GM18868 (cell line): ENCODE measurements around the gene ZNF783.
"Not testable (repeated sequence)": the region's sequence is repeated elsewhere in the genome, so short reads cannot be mapped to it uniquely, and the experiment has no call there.

Experiments used
- ATAC-seq: cut with Tn5 transposase; IDR thresholded peaks from one replicate; pipeline ENCODE4 v1.9.1; 2021; ENCODE audit warnings: mild to moderate bottlenecking, moderate library complexity; ENCODE audit not compliant: unreplicated experiment

The ZNF783 gene

DNA sequence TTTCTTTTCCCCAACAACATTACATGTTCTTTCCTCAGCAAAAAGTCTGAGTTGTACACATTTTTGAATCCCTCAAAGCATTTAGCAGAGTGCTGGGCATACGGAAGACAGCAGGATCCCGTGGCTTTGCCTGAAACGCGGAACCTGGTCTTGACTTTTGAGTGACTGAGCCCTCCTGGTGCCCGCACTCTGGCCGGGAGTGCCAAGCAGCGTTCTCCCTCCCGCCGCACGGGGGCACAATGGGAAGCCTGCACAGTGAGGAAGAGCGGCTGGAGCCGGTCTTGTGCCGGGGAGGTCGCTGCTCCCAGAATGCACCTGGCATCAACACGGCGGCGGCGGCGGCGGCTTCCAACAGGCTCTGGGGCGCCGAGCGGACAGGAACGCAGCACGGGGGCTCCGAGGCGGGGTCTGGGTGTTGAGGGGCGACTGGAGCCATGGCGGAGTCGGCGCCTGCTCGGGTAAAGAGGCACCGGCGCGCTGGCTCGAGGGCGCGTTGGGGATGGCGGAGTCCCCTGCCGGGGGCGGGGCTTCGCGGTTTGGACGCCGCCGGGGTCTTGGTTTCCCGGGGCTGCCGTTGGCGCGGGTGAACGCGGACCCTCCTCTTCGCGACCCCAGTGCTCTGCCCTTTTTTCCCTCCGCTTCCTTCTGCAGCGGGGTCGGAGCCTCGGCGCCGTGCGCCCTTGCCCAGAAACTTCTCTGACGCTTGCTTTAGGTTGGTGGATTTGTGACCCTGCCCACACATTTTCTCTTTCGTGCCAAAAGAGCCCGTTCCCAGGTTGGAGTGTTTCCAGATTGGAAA is 22.5 kb upstream of the ZNF783 start, which contains the start of gene ZNF212:
Gene ZNF212 (plus strand): TSS at position 307 of the 799 bp plus-strand sequence. CDS start 128 bp downstream, at position 435.
- ATAC-seq: peak; percentile 99

DNA sequence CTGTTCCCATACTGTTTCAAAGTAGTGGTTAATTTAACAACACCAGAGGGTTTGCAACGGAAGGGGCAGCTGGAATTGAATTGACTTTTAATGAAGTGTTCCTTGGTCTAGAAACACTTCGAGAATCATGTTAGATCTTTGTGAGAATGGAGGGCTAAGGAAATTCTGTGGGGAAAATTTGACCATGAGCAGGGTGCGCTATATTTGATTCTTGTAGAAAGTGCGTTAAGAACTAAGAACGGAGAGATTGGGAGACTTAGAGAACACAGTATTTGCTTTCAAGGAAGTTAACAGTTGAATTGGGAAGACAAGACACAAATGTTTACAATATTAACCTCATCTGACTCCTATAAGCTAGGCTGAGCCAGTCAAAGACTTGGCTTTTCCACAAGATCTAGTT is 21.4 kb upstream of the ZNF783 start:
- ATAC-seq: no peak

DNA sequence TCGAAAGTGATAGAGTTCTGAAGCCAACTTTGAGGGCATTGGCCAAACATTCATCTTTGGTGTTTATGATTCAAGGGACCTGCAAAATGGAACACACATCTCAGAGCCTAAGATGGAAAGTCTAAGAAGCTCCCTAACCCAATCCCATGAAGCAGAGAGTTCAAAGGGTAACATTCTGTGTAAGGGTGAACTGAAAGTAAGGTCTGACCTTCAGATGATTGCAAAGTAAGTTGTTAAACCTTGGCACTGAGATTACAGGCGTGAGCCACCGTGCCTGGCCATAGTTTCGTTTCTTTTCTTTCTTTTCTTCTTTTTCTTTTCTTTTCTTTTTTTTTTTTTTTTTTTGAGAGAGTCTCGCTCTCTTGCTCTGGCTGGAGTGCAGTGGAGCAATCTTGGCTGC is 20.3 kb upstream of the ZNF783 start:
- ATAC-seq: no peak

DNA sequence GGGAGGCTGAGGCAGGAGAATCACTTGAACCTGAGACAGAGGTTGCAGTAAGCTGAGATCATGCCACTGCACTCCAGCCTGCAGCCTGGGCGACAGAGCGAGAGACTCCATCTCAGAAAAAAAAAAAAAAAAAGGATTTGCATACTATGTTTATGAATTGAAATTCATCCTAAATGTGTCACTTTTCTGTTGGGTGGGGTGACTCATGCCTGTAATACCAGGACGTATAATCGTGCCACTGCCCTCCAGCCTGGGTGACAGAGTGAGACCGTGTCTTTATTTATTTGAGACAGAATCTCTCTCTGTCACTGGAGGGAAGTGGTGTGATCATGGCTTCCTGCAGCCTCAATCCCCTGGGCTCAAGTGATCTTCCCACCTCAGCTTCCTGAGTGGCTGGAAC is 16.8 kb upstream of the ZNF783 start:
- ATAC-seq: peak; percentile 64

DNA sequence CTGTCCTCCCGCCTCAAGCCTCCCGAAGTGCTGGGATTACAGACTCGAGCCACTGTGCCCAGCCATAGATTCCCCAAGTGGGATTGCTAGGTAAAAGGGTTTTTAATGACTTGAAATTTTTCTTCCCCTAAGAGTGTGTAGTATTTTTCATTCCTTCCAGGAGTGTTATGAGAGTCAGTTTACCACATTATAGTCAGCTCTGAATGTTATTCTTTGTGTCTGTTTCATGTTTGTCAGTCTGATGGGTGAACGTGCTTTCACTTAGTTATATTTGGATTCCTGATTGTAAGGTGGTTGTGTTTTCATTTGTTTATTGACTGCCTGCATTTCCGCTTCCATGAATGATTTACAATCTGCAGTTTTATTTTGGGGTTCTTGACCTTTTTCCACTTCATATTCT is 16.3 kb upstream of the ZNF783 start:
- ATAC-seq: peak; percentile 22

DNA sequence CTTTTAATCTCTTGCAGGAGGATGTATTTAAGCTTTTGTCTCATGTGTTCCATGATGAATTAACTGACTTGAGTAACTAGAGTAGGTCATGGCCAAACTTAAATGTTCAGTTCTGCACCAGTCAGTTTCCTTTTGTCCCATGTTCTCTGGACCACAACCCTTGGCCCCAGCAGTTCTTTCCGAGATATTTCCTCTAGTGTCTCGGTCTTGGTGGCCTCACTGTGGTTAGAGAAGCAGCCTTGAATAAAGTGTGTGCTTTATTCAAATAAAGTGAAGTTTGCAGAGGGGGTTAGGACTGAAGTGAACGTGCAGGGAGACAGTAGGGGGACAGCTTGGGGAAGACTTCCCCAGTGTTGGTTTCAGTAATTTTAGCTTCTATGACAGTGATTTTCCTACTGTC is 13.2 kb upstream of the ZNF783 start:
- peak; percentile 43 for ATAC-seq

DNA sequence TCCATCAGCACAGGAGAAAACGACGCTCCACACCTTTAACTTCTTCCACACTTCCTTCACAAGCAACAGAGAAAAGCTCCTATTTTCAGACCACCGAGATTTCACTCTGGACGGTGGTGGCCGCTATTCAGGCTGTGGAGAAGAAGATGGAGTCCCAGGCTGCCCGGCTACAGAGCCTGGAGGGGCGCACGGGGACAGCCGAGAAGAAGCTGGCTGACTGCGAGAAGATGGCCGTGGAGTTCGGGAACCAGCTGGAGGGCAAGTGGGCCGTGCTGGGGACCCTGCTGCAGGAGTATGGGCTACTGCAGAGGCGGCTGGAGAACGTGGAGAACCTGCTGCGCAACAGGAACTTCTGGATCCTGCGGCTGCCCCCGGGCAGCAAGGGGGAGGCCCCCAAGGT is 11.8 kb upstream of the ZNF783 start:
- not testable (repeated sequence) for ATAC-seq

DNA sequence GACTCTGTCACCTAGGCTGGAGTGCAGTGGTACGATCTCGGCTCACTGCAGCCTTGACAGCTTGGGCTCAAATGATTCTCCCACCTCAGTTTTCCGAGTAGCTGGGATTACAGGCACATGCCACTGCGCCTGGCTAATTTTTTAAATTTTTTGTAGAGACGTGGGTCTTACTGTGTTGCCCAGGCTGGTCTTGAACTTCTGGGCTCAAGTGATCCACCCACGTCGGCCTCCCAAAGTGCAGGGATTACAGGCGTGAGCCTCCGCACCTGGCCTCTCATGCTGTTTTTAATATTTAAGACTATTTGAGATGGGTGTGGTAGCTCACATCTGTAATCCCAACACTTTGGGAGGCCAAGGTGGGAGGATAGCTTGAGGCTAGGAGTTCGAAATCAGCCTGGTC is 10.5 kb upstream of the ZNF783 start:
- ATAC-seq: not testable (repeated sequence)

DNA sequence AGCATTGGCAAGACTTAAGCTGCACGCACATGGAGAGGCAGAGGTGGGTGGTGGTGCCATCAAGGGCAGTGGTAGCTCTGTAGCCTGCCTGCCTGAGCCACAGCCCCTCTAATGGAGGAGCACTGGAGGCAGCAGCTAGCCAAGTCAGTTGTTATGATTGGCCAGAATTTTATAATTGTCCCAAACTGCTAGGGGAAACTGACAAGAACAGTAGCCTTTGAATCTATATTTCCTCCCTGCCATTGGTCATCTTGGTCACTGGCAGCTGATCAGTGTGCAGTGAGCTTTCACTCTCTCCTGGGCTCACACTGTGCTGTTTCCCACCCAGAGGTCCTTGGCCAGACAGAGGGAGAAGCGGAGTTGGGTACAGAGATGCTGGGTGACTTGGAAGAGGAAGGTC is 9.6 kb upstream of the ZNF783 start:
- no peak for ATAC-seq

DNA sequence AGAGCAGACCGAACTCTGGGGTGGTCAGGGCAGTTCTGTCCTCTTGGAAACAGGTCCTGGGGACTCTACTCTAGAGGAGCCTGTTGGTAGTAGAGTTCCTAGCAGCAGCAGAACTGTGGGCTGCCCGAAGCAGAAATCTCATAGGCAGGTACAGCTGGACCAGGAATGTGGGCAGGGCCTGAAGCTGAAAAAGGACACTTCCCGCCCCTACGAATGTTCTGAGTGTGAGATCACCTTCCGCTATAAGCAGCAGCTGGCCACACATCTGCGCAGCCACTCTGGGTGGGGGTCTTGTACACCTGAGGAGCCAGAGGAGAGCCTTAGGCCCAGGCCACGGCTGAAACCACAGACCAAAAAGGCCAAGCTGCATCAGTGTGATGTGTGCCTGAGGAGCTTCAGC is 8.3 kb upstream of the ZNF783 start:
- no peak for ATAC-seq

DNA sequence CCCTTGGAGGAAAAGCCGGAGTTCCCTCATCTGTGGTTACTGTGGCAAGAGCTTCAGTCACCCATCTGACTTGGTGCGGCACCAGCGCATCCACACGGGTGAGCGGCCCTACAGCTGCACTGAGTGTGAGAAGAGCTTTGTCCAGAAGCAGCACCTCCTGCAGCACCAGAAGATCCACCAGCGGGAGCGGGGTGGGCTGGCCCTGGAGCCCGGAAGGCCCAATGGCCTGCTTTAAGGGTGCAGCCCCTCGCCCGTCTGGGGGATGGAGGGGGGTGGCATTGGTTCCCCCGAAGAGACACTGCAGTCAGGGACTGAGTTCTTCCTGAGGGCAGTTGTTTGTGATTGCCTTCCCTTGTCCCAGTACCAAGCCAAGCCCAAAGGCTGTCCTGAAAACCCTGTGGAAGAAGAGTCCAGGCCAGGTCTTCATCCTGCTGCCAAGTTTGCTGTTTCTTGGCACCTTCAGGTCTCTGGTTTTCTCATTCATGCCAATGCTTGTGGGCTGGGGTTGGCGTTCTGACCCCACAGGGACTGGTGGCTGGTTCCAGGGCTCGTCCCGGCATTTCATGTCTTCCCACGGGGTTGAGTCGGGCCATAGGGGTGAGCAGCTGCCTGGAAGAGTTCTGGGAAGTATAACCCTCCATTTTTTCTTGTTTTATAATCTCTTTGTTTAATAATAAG is 7.7 kb upstream of the ZNF783 start:
- ATAC-seq: no peak

DNA sequence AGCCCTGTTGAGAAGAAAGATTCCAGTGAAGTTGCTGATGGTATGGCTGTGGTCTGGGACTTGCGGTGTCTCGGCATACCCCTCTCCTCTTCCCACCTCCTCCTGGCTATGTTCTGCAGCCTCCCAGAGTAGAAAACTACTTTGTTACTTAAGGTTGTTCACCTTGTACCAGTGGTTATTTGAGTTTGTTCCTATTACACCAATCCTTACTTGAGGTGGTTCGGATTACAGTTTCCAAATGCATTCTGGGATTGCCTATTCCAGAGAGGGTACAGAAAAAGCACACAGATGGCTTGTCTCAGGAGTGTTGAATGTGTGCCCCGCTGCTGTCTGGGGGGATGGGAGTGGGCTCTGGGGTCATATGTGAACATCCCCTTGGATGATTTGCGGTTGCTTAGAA is 6.8 kb upstream of the ZNF783 start:
- no peak for ATAC-seq

DNA sequence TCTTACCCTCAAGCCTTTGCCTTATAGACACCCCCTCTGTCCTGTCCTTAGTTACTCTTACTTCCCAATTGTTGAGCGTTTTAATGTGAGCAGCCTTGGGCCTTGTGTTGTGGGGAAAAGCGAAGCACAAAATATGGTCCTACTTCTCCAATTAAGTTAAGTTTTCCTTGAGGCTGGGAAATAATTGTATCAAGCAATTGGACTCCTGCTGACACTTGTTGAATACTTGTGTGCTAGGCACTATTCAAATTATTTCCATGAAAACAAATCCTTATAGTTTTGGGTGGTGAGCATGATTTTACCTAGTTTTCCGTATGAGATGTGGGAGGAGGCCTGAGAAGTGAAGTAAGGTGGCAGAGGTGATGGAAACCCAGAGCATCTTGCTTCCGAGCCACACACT is 5.4 kb upstream of the ZNF783 start:
- ATAC-seq: no peak

DNA sequence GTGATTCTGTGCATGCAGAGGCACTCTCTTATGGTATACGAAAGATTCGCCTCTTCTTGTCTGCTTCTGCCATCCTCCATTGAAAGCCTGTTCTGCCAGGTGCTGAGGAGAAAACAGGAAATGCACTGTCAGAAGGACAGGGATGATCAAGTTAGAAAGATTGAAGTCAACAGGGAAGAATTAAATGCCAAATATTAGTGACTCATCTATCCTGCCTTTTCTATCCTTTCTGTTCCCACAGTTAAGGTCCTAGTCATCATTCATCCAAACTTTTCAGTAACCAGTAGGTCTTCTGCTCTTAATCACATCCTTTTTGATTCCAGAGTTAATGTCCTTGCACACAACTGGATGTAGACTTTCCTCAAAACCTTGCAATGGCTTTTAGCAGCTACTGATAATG is 4.8 kb upstream of the ZNF783 start:
- no peak for ATAC-seq

DNA sequence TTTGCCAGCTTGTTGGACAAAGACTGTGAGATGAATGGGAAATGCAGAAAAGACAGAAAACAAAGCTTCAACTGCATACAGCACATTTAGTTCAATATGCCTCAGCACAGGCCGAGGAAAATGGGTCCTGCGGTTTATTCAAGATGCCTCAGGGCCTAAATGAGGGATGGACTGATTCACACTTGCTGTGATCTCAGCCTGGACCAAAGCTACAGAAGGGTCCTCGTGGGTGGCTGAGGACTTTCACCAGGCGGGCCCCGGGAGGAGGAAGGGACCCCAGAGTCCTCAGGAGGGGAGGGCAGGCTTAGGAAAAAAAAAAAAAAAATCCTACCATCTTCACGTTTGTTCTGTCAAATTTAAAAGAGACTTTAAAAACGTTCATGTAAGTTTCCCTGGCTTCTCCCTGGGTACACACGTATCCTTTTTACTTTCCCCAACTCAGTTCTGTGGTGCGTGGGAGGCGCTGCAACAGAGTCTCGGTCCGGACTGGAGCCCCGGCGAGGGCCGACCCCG is 624 bp upstream of the ZNF783 start:
- ATAC-seq: peak; percentile 6

DNA sequence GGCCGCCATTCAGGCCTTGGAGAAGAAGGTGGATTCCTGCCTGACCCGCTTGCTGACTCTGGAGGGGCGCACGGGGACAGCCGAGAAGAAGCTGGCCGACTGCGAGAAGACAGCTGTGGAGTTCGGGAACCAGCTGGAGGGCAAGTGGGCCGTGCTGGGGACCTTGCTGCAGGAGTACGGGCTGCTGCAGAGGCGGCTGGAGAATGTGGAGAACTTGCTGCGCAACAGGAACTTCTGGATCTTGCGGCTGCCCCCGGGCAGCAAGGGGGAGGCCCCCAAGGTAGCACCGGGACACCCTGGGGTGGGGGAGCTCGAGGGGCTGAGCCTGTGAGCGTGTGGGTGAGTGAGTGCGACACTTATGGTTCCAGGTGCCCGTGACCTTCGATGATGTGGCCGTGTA is 4.5 kb downstream of the ZNF783 start:
- no peak for ATAC-seq

DNA sequence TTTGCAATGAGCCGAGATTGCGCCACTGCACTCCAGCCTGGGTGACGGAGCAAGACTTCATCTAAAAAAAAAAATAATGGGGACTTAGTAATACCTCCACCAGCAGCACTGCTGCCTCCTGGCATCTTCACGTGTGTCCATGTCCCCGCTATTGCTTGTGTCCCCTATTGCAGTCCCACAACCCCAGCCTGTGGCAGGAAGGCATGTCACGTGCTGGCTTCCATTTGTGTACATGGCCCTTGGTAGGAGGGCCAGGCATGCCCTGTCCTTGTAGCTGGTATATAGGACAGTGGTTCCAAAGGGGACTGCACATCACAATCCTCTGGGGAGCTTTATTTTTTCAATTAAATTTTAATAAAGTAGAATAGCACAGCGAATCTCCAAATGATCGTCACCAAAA is 5.7 kb downstream of the ZNF783 start:
- ATAC-seq: no peak

DNA sequence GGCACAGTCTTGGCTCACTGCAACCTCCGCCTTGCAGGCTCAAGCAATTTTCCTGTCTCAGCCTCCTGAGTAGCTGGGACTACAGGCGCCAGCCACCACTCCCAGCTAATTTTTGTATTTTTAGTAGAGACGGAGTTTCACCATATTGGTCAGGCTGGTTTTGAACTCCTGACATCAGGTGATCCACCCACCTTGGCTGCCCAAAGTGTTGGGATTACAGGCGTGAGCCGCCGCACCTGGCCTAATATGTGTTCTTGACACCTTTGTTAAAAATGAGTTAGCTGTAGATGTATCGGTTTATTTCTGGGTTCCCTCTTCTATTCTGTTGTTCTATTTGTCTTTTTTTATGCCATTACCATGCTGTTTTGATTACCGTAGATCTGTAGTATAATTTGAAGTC is 12.4 kb downstream of the ZNF783 start:
- ATAC-seq: not testable (repeated sequence)

DNA sequence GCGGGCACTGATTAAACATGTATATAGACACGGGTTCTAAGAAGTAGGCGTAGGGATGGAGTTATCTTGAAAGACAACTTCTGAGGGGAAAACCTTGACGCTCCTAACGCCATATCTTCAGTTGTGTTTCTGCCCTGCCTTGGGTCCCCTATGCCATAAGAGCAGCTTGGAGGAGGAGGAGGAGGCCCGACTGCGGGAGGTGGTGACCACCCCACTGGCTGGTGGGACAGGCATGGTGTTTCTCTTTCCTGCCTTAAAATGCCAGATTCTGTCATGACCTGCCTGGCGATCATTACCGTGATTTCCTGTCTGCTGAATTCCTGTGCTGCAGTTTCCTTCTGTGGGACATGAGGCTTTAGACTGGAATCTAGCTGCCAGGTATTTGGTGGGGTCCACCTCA is 15.9 kb downstream of the ZNF783 start:
- no peak for ATAC-seq

DNA sequence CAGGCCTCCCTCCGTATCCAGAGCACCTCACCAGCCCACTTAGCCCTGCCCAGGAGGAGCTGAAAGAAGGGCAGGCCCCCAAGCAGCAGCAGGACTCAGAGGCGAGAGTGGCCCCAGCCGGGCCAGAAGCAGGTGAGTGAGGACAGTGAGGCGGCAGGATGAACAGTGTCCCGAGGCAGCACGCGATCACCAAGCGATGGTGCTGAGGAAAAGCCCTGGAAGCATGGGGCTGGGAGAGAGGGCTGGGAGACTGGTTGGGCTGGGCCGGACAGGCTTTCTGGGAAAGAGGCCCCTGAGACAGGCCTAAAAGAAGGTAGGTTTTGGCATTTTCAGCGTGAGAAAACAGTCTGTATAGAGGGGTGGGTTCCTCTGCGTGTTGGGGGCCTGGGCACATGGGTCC is 16.4 kb downstream of the ZNF783 start:
- ATAC-seq: no peak

DNA sequence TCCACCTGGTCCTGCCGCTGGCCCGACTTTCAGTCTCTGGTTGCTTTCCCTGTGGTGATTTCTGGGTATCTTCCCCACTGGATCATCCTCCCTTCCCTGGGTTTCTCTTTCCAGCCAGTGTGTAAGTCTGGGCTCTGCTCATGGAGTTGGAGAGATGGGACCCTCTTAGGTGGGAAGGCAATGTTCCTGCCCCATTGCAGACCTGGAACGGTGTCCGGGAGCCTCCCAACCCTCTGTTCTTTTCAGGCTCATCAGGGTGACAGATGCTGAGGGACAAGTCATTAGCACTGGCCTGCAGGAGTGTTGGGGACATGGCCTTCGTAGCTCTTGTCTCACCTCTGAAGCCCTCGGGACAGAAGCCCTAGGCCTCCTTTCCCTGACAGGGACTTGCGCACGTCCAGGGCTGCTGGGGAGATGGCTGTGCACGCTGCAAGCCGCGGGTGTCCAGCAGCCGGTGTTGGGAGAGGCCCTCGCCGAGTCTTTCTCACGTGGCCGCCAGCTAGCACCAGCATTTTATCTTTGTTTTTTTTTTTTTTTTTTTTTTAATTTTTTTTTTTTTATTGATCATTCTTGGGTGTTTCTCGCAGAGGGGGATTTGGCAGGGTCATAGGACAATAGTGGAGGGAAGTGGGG is 17.2 kb downstream of the ZNF783 start:
- no peak for ATAC-seq

DNA sequence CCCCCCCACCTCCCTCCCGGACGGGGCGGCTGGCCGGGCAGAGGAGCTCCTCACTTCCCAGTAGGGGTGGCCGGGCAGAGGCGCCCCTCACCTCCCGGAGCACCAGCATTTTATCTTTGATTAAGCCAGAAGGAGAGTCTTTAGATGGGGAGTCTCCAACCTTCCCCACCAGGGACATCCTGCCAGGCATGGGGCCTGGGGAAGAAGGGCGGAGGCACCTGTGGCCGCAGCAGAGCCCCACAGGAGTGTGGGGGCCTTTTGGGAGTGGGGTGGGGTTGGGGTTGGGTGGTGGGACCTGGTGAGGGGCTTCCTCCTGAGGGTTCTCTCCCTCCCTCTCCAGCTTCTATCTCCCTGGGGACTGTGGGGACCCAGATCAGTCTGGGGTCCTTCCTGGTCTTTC is 18.2 kb downstream of the ZNF783 start:
- ATAC-seq: no peak
